KBM-7 (cell line): ENCODE results near the gene PRG2.

Experiments used
- DNase-seq: peaks from one replicate; pipeline ENCODE4 v3.0.0-alpha.2; 2015
- in situ Hi-C: fragments of 300-500 bp; cut with MboI; formaldehyde crosslinking; loops from 2 replicates; pipeline ENCODE4 v1.14.3; 2020; ENCODE audit warnings: low sequenced_read_pairs, low pct_unique_long_range_greater_than_20kb, mixed read lengths

PRG2 gene

DNA sequence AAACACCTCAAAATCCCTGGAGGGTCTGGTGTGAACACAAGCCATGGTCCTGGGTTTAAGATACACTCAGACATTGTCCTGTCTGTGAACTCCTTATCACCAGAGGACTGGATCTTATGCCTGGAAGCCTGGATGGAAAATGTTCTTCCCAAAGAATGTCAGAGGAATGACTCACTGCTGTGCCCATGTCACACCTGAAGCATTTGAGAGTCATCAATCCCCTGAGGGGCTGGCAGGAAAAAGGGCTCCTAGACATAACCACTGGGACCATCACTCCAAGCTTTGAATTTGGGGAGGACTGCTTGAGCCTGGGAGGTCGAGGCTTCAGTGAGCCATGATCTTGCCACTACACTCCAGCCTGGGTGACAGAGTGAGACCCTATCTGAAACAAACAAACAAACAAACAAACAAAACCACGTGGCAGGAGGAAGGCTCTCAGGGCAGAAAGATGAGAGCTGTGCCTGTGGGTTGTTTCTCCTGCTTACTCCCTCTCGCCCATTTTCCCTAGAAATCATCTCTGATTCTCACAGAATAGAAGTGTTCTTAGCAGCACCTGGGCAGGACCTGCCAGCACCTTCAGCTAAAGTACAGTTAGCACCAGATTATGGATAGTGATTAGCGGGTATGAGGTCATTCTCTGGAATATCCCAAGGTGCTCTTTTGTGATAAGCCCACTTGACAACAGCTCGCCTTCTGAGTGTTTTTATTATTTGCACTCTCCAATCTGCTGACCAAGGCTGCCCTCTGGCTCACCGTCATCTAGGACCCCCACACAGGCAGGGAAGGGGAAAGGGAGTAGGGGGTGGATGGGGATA, 11.9 kb upstream of the PRG2 start:
- in situ Hi-C loops: no loop called here
- no peak for DNase-seq

DNA sequence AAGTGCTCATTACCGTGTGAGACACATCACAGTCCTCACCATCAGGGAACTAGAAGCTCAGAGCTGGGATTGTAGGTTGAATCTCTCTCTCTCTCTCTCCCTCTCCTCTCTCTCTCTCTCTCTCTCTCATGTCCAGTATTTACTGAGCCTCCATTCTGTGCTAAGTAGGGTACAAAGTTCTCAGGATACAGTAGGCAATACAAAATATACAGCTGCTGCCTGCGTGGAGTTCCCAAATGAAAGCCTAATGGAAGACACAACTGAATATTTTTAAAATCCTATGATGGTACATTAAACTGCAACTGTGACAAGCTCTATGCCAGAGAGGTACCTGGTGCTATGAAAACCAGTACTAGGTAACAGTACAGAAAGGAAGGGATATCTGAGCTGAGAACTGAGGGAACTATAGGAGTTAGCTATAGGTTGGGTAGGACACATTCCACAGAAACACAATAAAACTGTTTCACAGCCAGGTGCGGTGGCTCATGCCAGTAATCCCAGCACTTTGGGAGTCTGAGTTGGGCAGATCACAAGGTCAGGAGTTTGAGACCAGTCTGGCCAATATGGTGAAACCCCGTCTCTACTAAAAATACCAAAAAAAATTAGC, 9.6 kb upstream of the PRG2 start:
- no peak for DNase-seq
- in situ Hi-C loops: no loop called here

DNA sequence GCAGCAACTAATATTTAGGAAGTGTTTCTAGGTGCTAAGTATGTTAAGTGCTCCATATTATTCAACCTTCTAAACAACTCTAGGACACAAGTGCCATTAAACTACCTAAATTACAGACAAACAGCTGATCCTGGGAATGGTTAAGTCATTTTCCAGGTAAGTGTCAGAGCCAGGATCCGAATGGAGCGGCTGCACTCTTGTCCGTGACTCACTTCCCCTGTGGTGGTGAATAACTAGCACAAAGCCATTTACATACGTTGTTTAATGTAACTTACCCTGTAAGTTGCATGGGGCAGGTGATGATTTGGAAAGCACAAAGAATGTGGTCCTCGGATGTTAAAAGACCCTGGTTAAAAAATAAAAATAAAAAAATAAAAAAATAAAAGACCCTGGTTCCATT, 8.8 kb upstream of the PRG2 start:
- DNase-seq: no peak
- in situ Hi-C loops: no loop called here

DNA sequence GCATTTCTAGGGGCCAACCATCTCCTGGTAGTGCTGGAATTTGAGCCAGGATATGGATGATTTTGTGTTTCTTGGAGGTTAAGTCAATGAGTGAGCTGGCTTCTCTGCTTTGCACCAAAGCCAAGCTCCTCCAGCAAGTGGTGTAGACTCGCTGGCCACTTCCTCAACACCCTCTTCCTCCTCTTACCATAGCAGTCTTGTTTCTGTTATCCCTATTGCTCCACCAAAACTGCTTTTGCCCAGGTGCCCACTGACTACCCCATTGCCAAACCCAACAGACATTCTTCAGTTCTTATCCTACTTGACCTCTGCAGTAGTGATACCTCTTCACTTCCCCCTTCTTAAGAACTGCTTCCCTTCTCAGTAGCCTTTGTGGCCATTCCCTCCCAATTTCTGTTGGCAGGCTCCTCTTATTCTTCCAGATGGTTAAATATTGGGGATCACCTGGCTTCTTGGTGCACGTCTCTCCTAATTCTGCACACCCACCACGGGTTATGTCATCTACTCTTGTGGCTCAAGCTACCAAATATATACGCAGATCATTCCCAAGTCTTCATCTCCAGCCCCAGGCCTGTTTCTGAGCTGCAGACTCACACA, 7.0 kb upstream of the PRG2 start:
- no peak for DNase-seq
- in situ Hi-C loops: no loop called here

DNA sequence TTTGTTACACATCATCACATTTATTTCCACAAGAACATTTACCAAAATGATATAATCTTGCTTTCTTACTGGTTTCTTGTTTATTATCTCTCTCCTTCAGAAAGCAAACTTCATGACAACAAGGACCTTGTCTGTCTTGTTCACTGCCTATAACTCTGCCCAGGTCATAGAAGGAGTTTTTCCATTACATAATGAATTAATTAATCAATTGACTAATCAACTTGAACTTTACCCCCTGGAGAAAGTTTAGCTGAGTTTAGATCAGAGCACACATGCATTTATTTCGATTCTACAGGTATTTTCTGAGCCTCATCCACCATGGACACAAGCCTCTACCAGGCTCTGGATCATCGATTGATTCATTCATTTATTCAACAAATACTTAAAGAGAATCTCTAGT, 6.3 kb upstream of the PRG2 start:
- DNase-seq: no peak
- in situ Hi-C loops: no loop called here

DNA sequence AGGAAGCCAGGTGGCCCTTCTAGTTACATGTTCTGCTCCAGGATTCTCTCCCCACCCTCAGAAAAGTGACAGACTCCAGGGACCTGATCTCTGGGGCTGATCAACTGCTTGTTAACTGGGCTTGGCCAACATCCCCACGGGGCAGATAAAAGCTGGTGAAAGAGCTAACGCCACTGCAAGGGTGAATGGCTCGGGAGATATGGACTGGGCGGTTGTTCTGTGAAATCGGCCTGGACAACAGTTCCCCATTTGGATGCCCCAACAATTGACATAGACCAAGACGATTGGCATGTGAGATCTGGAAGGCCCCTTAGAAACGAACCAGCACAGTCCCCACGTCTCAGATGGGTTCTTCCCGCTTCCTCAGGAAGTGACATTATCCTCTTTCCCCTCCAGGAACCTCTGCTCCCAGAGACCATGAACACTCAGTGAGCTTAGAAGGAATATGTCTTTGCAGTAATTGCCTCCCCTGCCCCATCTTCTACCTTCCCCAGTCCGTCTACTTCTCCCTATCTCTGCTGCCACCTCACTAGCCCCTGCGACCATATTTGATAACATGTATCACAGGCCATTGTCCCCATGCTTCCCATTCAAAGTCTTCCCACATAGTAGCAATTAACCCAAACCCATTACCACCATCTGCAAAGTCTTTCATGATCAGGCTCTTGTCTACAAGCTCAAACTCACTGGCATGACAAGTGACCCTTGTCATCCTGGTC, 5.6 kb upstream of the PRG2 start:
- in situ Hi-C loops: no loop called here
- no peak for DNase-seq

DNA sequence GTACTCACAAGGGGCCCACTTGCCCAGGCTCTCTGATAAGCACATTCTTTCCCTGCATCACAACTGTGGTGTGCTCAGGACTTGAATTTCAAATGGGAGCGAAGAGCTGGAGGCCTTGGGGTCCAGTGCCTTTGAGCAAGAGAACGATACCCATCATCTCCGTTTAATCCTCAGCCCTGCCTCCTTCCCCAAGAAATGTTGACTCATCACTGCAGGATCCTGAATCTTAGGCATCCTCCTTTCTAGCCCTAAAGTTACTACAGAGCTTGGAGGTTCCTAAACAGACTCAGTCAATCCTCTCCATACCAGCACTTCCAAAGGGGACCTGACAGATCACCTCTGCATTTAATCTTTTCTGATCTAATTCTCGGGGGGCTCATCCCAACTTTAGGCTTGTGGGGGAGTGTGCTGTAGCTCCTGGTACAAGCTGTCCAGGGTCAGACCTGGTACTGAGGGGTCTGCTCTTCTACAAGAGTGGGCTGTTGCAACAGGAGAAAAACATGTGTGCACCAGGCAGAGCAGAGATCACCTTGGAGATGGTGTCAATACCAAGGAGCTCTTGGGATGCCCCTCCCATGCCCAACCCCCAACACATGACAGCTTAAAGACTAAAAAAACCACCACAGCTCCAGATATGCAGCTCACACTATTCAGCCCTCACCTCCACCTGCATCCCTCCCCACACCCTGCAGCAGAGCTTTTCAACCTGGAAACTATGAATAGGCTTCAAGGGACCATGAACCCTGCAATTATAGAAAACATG, 3.9 kb upstream of the PRG2 start:
- in situ Hi-C loops: no loop called here
- DNase-seq: no peak

DNA sequence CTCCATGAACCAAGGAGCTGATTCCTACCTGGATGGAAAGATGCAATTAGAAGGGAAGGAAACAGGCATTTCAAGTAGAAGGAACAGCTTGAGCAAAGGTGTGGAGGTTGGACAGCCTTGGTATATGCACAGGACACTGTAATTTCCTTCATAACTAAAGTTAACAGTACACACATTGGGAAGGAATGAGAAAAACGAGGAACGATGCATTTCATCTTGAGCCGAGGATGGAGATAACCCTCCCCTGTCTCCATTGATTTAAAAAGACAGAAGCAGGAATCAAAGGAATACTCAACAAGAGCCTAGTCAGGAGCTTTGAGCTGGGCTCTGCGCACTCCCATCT, 2.3 kb upstream of the PRG2 start:
- no peak for DNase-seq
- in situ Hi-C loops: no loop called here

DNA sequence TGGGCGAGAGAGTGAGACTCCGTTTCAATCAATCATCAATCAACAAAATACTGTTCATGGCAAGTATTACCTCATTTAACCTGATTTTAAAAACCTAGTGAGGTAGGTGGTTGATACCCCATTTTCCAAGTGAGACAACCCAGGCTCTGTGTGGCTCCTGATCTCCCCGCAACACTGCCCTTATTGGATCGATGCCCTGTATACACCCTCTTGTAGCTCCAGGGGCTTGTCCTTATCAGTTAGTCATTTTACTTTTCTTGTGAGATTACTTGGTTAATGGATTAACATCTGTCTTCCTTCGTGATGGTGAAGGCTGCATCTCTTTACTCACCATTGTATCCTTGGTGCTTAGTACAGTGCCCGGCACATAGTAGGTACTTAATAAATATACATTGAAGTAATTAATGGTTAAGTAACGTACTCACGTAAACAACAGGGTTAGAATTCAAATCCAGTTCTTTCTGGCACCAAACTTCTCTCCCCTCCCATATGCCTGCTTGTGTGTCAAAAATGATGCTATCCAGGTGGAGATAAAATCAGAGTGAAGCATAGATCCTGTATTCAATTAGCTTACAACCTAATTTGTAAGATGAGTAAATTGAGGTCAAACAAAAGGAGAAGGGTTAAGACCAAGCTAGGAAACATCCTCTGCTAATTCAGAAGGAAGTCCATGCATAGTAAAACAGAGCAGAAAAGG, 1.8 kb upstream of the PRG2 start:
- in situ Hi-C loops: no loop called here
- DNase-seq: no peak

DNA sequence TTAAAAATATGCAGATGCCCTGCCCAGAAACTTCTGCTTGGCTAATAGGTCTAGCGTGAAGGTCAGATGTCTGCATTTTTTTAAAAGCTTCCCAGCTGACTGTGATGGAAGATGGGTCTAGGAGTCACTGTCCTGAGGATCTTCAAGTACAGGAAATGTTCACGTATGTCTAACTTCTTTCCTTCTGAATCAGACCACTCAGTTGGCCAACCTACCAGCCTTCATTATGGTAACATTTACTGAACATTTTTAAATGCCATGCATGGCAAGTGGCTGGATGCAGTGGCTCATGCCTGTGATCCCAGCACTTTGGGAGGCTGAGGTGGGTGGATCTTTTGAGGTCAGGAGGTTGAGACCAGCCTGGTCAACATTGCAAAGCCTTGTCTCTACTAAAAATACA, 1.1 kb upstream of the PRG2 start:
- in situ Hi-C loops: no loop called here
- DNase-seq: no peak

DNA sequence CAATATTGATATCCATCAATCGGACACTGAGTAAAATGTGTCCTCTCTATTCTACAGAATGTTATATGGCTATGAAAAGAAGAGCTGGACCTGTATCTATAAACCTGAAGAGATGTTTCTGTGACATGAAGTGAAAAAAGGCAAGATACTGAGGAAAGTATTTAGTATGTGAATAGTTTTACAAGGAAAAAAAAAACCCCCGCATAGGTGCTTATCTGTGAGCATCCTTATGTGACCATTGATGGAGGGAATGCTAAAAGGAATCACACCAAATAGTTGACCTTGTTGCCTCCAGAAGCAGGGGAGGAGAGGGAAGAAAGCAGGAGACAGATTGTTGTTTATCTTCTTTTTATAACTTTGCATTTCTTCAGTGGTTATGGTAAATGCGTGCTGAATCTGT, 661 bp upstream of the PRG2 start:
- DNase-seq: no peak
- in situ Hi-C loops: no loop called here

DNA sequence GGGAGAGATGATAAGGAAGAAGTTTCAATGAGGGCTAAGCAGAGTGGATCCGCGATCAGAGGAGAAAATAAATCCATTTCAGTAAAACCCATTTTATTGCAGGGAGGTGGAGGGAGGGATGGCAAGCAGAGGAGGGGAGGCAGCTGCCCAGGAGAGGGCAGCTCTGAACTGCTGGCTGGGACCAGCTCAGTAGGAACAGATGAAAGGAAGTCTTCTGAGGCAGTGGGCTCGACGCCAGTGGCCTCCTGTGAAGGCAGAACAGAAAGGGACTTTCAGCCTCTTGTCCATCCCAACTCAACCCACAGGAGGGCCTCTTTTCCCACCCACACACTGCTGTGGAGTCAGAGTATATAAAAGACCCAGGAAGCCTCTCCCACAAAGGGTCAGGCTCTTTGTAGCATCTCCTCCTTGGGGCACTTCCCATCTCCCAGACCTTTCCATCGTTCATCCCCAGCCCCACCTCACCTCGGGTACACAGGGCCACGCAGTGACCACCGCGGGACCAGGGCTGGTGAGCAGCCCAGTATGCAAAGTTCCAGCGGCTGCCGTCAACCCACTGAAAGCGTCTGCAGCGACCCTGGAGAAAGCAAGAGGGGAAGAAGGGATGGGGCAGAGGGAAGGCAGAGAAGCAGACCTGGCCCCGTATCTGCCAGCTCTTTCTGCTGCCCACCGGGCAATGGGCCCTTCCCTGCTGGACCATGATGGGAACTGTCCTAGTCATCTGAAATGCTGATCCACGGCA, 3.0 kb downstream of the PRG2 start:
- DNase-seq: no peak
- in situ Hi-C loops: no loop called here

DNA sequence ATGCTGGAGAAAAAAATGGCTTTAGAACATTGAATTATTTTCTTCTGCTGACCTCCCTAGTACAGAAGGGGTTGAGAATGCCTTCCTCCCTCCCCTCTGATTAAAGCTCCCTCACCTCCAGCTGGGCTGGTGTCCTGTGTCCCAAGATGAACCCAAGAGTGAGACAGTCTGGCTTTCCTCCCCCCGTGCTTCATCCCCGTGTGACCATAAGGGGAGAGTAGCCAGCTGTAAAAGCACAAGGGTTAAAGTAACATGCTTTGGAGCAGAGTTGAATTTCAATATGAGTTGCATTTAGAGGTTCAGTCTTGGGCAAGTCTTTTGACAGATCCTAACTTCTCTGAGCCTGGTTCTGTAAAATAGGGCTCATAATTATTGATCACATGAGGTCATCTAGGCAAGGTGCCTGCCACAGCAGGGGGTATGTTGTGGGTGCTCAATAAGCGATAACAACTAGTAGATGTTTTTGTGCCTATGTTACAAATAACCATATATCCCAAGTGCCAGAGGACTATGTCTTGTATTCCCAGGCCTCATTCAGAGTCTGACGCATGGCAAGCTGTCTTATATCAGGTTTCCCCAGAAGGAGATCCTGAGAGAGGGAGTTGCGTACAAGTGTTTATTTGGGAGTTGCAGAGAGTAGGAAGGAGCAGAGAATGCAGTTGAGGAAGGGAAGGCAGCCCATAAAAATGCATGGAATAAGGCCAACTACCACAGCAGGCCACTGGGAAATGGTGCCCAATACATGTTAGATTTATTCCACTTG, 4.1 kb downstream of the PRG2 start:
- no peak for DNase-seq
- in situ Hi-C loops: no loop called here

DNA sequence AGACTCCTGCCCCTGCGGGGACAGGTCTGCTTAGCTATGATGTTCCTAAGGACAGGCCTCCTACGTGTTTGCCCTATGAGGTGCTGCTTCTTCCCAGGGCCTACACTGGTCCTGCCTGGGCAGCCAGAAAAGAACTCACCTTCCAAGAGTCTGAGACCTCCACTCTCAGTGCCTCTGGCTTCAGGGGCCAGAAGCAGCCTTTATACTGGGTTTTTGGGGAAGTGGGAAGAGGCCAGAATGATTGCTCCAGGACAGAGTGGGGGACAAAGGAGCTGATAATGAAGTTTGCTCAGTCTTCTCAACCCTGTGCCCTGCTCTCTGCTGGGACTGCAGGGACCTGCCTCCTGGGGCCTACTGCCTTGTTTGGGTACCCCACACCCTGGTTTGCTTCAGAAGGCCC, 9.5 kb downstream of the PRG2 start, which contains the start of gene PRG3:
TSS of gene PRG3 (minus strand) at position 176 of the 400 bp plus-strand sequence. CDS start 442 bp downstream, outside the sequence.
- no peak for DNase-seq
- in situ Hi-C loops: no loop called here

DNA sequence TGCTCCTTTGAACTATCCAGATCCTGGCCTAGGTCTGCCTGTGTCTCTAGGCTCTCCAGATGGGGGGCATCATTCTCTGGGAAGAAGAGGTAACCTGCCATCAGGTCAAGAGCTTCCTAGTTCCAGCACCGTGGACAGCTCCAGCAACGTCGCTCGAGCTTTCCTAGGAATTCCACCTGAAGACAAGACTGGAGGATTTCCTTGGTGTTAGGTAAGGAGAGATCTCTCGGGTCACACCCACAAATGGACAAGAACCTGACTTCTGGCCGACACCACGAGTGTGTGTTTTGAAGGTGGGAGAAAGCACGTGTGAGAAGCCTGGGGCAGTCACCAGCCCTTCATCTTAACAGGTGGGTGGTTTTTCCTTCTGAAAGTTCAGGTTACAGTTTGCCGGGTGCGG, 10.7 kb downstream of the PRG2 start:
- peak; percentile 24 for DNase-seq
- in situ Hi-C loops: no loop called here

DNA sequence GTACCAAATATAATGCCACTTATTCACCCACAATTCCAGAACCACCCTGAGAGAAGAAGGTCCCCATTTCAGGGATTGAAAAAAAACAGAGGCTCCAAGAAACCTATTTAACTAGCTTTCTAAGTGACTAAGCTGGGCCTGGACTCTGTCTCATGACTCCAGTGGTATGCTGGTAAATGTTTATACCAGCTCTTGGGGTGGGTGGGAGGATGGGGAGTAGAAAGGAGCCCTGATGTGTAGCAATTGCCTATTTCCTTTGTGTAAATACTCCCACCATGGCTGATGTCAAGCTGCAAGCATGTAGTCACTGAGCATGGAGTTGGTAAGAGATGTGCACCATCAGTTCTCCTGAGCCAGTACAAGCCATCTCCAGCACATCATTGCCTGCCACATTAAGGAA, 12.3 kb downstream of the PRG2 start:
- in situ Hi-C loops: no loop called here
- no peak for DNase-seq

DNA sequence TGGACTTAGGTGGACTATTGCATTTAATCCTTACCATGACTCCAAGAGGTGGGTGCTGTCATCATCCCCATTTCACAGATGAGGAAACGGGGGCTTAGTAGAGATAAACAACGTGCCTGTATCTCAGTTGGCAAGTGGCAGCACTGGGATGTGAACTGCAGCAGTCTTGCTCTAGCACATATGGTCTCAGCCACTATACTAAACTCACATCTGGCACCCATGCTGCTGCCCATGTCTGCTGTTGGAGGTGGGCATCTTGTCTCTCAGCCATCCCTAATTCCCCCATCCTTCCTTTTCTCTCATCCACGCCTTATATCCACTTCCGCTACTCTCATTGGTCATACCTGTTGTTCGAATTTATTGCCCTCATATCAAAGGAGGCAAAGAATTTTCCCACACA, 13.3 kb downstream of the PRG2 start:
- in situ Hi-C loops: no loop called here
- DNase-seq: no peak
